ENCODE results near the gene CLCNKA. TPM values are rescaled to one million over a fixed set of nuclear protein-coding genes. Genes with fewer than 3 reads are reported as not detected.
"Not testable (repeated sequence)": the region's sequence is repeated elsewhere in the genome, so short reads cannot be mapped to it uniquely, and the experiment has no call there.

Gene CLCNKA
- total and polyA plus RNA-seq, 8 donors = 0.67 to 9.3 (median 1.4) TPM

GRCh38 chr1:16041200-16041599, 19.4 kb downstream of the CLCNKA start:
- Histone ChIP-seq H3K4me1 (peaks cover 0 to 8% (median 4%) of the 10 kb centered on the region in 3 donors), H3K27ac (no peak overlapping the region), H3K9me3 (no peaks in the 10 kb centered on the region), H3K27me3 (no peaks in the 10 kb centered on the region), H3K36me3 (no peaks in the 10 kb centered on the region), H3K4me3 (no peak overlapping the region)
- ATAC-seq = no peak
- 66 to 87% methylated on average over 8 of the region's 8 CpGs for WGBS, 2 donors
- DNase-seq = peak in 1 of 6 donors; percentile 49
- no peak for TF ChIP-seq CTCF (IDR thresholded peaks at IDR 0.05)
- intact Hi-C loops (cut with DNase I) = loop anchor here in 1 of 3 donors (10.0 kb wide), 1 partner anchor 236 kb away; the partner anchor contains the start of gene UQCRHL
- no peak for FAIRE-seq

DNA sequence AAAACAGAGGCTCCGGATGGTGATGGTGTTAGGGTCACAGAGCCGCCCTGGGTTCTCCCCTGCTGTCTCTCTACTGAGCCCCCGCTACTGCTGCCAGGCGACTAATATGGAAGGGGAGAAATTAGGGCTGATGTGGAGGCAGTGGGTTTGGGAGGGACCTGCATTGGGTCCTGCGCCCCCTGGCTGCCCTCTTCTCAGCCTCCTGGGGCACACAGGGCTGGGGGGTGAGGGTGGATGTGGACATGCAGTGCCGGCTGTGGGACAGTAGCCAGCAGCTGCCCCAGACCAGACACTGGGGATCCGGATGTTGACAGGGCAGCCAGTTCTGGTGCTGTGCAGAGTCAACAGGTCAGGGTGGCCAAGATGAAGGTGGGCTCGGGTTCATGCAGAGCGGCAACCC, 20.3 kb downstream of the CLCNKA start:
- intact Hi-C loops (cut with DNase I) = loop anchor here in 1 of 3 donors (10.0 kb wide), 1 partner anchor 237 kb away; the partner anchor contains the start of gene UQCRHL
- no peak for ATAC-seq
- Histone ChIP-seq H3K4me1 (peaks cover 0 to 8% (median 4%) of the 10 kb centered on the region in 3 donors), H3K4me3 (no peak overlapping the region), H3K36me3 (no peaks in the 10 kb centered on the region), H3K27ac (no peak overlapping the region), H3K9me3 (no peaks in the 10 kb centered on the region), H3K27me3 (no peaks in the 10 kb centered on the region)
- DNase-seq = peak in 1 of 6 donors; percentile 42
- TF ChIP-seq CTCF (IDR thresholded peaks at IDR 0.05) = no peak
- 84 to 91% methylated on average over 9 of the region's 9 CpGs for WGBS, 2 donors
- no peak for FAIRE-seq

DNA sequence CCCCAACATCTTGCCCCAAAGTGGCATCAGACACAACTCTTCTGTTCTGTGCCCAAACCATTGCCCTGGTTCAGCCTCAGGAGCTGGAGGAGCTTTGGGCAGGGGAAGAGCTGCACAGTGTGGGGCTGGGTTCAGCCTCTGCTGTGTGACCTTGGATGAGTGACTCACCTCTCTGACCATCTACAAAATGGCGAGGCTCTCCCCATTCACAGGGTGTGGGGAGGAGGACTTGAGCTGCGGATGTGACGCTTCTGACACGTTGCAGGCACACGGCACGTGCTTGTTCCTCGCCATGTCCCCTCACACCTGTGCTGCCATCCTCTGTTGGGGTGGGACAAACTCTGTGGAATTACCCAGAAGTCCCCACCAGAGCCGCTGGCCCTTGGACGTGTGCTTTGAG, 20.8 kb downstream of the CLCNKA start:
- not testable (repeated sequence) for H3K4me1 ChIP-seq, H3K27me3 ChIP-seq, H3K27ac ChIP-seq, FAIRE-seq, H3K9me3 ChIP-seq, H3K36me3 ChIP-seq, H3K4me3 ChIP-seq, DNase-seq
- WGBS, 2 donors = 79 to 82% methylated on average over 9 of the region's 9 CpGs
- intact Hi-C loops (cut with DNase I) = loop anchor here in 1 of 3 donors (10.0 kb wide), 1 partner anchor 238 kb away; the partner anchor contains the start of gene UQCRHL
- peak; percentile 10 to 48 (median 26) for ATAC-seq

DNA sequence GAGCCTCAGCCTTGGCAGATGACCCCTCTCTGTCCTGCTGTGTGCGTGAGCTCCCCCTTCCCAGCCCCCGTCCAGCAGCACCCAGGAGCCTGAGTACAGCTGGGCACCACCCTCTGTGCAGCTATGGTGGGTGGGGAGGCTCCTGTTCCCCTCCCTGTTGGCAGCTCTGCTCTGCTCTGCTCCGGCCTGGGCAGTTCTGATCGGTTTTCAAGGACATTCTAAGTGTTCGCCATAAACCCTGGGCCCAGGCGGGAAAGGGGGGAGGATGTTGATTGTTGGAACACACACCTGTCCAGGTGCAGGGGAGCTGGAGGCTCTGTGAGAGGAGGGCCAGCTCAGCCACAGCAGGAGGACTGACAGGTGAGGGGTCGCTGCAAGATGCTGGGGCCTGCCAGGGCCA, 21.7 kb downstream of the CLCNKA start, which contains the start of gene CLCNKB:
CLCNKB (plus strand) TSS at position 262 of the 400 bp plus-strand sequence. CDS start 711 bp downstream, outside the sequence.
- Histone ChIP-seq H3K4me3 (no peak within 1 kb of the TSS), H3K27ac (peak within 1 kb of the TSS in 2 of 4 donors; percentile 12 to 28), H3K27me3 (no peaks in the 10 kb centered on the region), H3K4me1 (peaks cover 0 to 8% (median 4%) of the 10 kb centered on the region in 3 donors), H3K36me3 (no peaks in the 10 kb centered on the region), H3K9me3 (no peaks in the 10 kb centered on the region)
- 19 to 23% methylated on average over 7 of the region's 7 CpGs for whole genome bisulfite sequencing, 2 donors
- DNase-seq (peak in 5 of 6 donors; percentile 66 to 89 (median 80)), ATAC-seq (peak; percentile 66 to 91 (median 87)), FAIRE-seq (no peak)
- TF ChIP-seq CTCF (IDR thresholded peaks at IDR 0.05) = no peak
- intact Hi-C loops (cut with DNase I) = loop anchor here in 1 of 3 donors (10.0 kb wide), 1 partner anchor 239 kb away; the partner anchor contains the start of gene UQCRHL

GRCh38 chr1:16043950-16044349, 22.1 kb downstream of the CLCNKA start:
- no peaks in the 10 kb centered on the region for H3K9me3 ChIP-seq
- peaks cover 0 to 8% (median 4%) of the 10 kb centered on the region in 3 donors for H3K4me1 ChIP-seq
- H3K27ac ChIP-seq = peak overlapping the region in 2 of 4 donors; percentile 12 to 28
- no peaks in the 10 kb centered on the region for H3K27me3 ChIP-seq
- ATAC-seq (no peak), FAIRE-seq (no peak), DNase-seq (peak in 1 of 6 donors; percentile 61)
- WGBS, 2 donors = 85 to 93% methylated on average over 5 of the region's 5 CpGs
- intact Hi-C loops (cut with DNase I) = loop anchor here in 1 of 3 donors (10.0 kb wide), 1 partner anchor 239 kb away; the partner anchor contains the start of gene UQCRHL
- TF ChIP-seq CTCF (IDR thresholded peaks at IDR 0.05) = no peak
- H3K36me3 ChIP-seq = no peaks in the 10 kb centered on the region
- no peak overlapping the region for H3K4me3 ChIP-seq
